LoVo (cell line): ENCODE measurements around the gene MRGPRX2.

Source experiments
- DNase-seq: peaks from one replicate; pipeline ENCODE4 v3.0.0-alpha.2; 2016; ENCODE audit warnings: low spot score

Gene MRGPRX2

GRCh38 chr11:19060629-19061028, at the start of gene MRGPRX2:
MRGPRX2 (minus strand) TSS chr11:19060717; CDS start chr11:19056402, 4,315 bp downstream.
- DNase-seq, result no peak

DNA sequence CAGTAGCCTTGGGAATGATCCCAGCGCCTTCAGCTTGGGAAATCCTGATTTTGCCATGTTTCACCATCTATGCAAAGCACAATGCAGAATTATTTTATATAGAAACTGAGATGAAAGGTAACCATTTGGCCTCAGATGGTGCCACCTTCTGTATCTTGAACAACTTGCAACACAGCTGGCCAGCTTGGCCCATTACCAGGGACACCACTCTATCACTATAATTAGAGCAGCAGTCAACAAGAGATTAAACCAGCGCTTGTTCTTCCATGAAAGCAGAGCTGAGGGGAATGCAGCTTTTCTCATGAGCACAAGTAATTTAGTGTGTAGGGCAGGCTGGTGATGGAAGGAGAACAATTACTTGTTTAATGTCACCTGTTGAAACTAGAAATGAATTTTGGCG, 49.8 kb upstream of the MRGPRX2 start:
- DNase-seq, result no peak

GRCh38 chr11:19107125-19107524, 46.6 kb upstream of the MRGPRX2 start:
- DNase-seq, result no peak

DNA sequence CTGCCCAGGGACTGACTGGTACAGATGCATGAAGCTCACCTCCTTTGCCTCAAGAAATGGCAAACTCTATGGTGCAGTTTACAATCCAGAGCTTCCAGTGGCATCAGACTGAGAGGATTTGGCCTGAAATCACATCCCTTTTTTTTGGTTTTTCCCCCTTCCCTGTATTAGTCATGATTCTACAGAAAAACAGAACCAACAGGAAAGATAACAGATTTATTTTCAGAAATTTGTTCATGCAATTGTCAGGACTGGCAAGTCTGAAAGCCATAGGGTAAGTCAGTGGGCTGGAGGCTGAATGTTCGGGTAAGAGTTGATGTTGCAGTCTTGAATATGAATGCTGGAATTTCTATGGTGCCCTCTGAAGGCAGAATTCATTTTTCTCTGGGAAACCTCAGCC, 44.5 kb upstream of the MRGPRX2 start:
- DNase-seq, result no peak

- DNase-seq, result no peak
Measured at GRCh38 chr11:19102521-19102900, 42.0 kb upstream of the MRGPRX2 start.

DNA sequence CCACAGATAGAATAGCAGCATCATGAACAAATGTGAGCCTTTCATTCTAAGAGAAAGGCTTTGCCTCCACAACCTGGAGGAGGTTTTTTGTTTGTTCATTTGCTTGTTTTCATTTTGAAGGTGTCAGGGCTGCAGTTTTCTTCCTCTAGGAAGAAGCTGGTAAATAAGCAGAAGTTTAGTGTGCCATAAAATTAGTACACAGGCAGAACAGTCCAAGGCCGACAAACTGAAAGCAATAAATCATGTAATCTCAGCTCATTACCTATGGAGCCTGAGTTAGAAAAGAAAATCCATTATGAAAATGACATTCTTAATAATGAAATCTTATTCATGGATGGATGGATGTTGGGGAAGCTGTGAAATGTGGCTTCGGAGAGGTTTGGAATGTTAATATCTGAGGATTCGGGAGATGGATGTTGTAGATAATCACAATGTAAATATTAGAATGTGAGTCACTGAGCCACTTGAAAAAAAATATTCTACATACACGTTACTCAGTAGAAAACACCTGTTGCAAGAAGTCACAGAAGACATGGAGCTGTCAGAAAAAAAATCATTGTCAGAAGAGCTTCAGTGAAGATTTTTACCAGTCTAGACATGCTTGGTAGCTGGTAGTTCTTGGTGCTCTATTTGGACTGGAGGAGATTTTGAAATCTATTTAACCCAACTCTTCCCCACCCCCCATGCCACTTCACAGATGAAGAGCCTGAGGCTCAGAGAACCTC, 41.4 kb upstream of the MRGPRX2 start:
- no peak for DNase-seq

GRCh38 chr11:19100885-19101284, 40.4 kb upstream of the MRGPRX2 start:
- no peak for DNase-seq

DNA sequence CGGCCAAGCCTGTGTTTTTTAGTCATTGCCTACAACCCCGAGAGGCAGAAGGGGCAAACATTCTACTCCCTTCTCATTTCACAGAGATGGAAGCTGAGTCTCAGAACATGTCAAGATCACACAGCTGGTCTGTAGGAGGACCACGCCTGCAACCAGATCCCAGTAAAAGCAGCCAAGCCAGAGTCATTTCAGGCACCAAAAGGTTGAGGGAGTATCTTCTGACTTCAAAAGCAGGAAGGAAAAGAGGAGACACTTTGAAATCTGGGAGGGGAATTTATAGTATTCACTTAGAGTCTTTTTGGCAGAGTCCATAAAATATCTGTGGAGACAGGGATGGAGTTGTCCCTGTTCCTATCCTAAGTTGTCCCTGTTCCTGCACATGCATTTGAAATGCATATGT, 38.6 kb upstream of the MRGPRX2 start:
- DNase-seq, result no peak

GRCh38 chr11:19094859-19095258, 34.3 kb upstream of the MRGPRX2 start:
- DNase-seq, result no peak

DNA sequence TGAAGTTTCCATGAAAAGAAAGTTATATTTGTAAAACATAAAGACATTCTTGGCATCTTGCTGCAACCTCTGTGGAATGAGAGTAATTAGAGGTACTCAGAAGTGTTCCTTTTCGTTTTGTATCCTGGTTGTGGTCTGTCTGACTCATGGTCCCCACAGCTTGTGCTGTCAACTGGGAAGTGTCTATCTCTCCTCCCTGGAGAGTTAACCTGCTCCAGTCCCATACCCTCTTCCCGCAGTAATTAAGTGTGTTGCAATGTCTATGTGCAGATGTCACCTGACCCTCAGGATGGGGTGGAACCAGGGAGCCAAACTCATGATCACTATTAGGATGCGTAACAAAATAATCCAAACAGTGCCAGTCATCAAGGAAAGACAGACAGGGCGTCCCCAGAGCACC, 33.5 kb upstream of the MRGPRX2 start:
- peak; percentile 9 for DNase-seq

DNA sequence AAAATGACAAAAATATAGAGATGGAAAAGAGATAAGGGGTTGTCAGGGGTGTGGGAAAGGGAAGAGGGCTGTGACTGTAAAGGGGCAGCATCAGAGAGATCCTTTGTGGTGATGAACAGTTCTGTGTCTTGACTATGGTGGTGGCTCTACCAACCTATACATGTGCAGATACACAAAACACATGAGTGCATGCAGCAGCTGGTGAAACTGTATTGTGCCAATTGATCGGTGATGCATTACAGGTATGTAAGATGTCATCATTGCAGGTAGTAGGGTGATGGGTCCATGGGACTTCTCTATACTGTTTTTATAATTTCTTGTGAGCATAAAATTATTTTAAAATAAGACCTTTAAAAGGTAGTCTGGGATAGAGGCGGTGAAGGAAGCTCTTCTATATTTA, 32.3 kb upstream of the MRGPRX2 start:
- no peak for DNase-seq

DNA sequence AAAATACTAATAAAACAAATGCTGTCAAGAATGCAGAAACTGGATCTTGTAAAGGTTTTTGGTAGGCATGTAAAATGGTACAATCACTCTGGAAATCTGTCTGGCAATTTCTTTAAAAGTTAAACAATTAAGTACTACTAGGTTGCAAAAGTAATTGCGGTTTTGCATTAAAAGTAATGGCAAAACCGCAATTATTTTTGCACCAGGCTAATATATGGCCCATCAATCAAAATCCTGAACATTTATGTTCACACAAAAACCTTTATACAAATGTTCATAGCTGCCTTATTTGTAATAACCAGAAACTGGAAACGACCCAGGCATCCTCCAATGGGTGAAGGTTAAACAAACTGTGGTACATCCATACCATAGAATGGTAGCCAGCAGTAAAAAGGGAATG, 31.8 kb upstream of the MRGPRX2 start:
- DNase-seq, result no peak

DNA sequence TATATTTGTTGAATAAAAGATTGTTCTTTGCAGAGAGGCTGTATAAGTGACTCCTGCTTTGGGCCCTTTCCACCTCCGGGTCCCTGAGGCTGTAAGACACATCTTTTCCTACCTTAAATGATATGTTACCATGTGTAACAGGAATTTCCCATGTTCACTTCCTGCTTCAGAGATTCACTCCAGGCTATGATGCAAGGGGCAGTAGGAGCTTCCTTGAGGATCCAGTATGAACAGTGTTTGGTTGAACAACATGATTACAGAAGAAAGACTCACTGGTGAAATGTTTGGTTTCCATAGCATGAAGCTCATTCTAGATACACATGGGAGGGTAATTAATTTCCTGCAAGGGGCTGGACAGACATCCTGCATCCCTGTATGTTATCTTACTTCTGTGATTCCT, 30.8 kb upstream of the MRGPRX2 start:
- DNase-seq, result no peak

DNA sequence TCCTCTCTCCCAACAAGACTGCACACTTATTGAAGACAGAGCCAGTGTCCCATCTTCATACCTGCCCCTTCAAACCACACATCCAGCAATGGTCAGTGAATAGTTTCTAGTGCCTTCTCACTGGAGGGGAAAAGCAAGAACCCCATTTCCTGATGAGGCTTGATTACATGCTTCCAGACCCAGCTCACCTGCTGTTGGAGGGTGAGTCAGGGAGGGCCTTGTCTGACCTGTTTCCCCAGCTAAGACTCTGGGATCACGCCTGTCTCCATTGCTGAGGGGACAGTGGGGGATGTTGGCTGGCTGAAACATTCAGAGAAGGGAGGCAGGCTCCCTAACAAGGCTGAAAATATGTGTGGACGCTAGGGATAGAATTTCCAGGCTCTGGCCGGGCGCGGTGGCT, 28.9 kb upstream of the MRGPRX2 start:
- no peak for DNase-seq

GRCh38 chr11:19088791-19089190, 28.3 kb upstream of the MRGPRX2 start:
- DNase-seq, result no peak

- no peak for DNase-seq
Measured at GRCh38 chr11:19087658-19088057, 27.1 kb upstream of the MRGPRX2 start.

- no peak for DNase-seq
Measured at GRCh38 chr11:19084661-19085315, 24.3 kb upstream of the MRGPRX2 start.

- no peak for DNase-seq
Measured at GRCh38 chr11:19083166-19083565, 22.6 kb upstream of the MRGPRX2 start.

DNA sequence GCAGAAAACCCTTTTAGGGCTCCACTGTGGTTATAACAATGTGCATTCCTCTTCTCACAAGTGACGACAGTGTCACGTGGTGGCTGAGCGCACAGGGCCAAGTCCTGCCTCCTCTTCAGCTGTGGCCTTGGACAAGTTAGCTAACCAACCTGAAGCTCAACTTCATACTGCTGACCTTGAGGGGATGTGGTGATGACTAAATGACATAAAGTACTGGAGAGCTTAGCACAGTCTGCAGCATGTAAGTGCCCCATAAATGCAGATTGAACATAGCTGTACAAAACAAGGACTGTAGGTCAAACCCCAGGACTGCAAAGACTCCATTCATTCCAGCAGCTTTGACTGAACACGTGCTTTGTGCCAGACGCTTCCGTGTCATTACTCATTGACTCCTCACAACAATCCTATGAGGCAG, 20.1 kb upstream of the MRGPRX2 start:
- DNase-seq, result no peak

DNA sequence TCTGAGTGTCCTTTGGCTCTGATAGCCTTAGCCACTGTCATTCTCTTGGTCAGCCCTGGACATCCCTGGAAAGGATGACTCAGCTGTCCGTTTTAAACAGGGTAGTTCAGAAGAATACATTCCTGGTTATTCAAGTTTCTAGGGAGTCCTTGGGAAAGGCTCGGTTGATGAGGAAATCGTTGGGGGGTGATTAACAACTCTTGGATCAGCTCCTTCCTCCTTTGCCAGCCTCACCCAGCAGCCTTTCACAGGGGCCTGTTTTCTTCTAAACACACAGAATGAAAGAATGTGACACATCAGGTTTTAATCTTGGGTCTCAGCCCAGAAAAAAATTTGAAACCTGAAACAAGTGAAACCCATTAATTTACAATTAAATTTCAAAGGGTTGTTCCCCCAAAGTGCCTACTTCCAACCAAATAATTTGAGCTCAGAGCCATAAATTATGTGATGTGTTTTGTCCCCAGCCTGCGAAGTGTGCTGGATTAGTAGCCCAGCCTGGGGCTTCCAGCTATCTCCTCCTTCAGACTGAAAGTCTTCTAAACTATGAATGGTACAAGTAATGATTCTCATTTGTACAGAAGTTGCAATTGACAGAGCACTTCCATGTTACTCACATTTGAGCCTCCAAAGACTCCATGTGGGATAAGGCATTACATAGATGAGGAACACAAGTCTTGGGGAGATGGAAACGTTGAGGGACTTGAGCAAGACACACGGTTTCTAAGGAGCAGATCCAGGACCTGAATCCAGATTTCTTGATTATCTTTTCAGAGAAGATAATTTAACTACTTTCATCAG, 19.3 kb upstream of the MRGPRX2 start:
- peak; percentile 33 for DNase-seq

GRCh38 chr11:19077965-19078364, 17.4 kb upstream of the MRGPRX2 start:
- DNase-seq, result no peak

DNA sequence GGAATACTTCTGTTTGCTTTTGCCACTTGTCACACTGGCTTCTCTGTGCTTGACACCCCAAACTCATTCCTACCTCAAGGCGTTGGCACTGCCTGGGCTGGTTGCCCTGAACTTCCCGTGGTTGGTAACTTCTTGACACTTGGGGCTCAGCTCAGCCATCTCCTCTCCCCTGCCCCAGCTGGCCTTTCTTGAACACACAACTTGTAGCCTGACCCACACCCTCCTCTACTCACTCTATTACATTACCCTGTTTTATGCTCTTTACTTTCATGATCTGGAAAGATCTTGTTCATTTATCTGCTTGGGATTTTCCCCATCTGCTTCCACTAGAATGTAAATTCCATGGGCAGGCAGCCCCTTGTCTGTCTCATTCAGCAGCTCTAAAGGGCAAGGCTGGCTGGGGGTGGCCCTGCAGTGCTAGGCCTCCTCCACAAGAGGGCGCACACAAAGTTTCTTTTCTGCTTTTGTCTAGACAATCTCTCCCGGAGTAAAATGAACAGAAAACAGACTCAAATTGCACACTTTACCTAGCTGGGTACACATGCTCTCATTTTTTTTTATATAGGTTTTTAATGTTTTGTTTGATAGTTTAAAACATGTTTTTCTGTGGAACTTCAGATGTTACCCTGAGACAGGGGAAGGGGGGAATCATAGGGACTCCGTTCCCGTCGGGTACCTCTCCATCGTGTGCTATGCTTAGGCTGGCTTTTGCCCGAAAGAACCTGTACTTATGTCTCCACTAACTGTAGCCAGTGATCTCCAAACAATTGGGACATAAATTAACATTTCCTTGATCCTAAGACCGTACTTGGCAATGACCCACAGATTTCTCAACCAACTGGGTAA, 16.4 kb upstream of the MRGPRX2 start:
- DNase-seq, result peak; percentile 52
